NCI-H1105 (cell line): Measurements from ENCODE around the gene CAPN10.

ENCODE experiments used
- DNase-seq: peaks from one replicate; lab custom pipeline; 2025; lab: John Stamatoyannopoulos, UW

The CAPN10 gene

DNA sequence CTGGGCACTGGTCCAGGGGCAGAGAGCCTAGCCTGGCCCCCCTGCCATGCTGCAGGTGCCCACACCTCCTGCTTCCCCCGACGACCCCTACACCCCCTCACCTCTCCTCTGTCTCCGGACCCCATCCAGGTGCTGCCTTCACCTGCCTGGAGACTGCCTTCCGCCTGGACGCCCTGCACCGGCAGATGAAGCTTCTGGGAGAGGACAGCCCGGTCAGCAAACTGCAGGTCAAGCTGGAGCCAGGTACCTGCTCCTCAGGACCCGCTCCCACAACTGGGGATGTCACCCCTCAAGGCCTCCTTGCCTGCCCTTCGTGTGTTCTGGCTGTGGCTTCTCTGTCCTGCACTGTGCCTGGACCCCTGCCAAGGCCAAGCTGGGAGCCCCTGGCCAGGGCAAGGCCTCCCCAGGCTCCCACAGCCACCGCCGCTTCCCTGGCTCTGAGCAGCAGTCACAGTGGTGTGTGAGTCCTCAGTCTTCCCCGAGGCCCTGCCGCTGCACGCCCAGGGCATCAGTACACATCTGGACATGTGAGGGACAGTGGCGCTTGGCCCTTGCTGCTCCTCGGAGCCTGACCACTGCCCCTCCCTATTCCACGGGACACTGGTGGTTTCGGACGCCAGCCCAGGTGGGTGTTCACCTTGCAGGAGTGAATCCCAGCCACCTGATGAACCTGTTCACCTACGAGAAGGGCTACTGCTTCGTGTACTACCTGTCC is 12.0 kb upstream of the CAPN10 start:
- no peak for DNase-seq

DNA sequence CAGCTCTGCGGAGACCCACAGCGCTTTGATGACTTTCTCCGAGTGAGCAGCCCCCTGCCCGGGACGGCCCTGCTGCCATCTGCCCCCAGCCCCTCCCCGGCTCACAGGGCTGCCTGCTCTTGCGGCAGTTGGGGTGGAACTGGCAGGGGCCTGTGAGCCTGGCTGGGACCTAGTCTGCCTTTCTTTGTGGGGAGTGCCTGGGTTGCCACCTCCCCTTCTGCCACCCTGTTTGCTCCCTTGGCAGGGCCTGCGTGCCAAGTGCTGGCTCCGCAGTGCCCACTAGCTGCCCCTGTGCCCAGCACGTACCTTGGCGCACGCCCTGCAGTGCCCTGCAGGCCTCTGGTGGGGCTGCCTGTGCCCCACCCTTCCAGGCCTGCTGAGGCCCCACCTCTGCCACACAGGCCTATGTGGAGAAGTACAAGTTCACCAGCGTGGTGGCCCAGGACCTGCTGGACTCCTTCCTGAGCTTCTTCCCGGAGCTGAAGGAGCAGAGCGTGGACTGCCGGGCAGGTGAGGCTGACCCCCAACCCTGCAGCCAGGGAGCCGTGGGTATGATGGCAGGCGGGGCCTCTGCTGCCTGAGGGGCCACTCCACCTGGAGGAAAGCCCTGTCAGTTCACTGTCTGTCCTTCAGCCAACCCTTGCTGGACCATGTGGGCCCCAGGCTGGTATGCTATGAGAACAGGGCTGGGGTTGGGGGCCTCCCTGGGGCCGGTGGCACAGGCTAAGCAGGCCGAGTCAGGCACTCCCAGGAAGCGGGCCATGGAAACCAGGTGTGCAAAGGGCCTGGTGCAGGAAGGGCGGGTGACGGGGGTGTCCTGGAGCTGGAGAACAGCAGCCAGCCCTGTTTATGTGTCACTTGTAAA is 11.2 kb upstream of the CAPN10 start:
- DNase-seq, result no peak

DNA sequence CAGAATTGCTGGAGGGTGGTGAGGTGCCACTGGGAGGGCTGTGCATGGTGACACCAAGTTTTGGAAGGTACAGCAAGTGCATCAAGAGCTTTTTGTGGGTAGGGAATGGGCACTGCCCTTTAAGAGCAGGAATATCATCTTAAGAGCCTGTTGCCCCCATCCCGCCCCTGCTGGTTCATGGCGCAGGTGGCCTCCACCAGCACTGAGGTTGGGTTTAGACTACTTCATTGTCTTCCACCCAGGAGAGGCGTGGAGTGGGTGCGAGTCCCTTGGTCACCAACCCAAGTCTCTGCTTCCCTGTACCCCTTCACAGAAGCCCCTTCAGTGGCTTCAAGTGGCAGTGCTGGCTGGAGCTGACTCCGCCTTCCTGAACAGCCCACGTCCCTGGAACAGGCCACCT is 10.5 kb upstream of the CAPN10 start:
- DNase-seq, result no peak

DNA sequence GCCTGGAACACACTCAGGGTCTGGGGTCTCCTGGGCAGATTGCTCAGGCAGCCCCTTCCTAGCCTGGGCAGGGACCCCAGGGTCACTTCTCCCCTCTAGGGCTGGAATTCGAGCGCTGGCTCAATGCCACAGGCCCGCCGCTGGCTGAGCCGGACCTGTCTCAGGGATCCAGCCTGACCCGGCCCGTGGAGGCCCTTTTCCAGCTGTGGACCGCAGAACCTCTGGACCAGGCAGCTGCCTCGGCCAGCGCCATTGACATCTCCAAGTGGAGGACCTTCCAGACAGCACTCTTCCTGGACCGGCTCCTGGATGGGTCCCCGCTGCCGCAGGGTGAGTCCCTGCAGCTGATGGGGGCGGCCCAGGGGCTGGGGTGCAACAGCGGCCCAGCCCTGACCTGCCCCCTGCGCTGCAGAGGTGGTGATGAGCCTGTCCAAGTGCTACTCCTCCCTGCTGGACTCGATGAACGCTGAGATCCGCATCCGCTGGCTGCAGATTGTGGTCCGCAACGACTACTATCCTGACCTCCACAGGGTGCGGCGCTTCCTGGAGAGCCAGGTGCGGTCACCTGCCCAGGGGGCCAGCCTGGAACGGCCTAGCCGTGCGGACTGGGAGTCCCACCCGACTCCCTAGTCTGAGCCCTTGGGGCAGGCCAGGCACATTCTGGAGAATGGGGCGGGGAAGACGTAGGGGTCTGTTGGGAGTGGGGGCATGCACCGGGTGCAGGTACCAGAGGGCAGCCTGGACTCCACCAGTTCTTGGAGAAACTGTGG is 9.9 kb upstream of the CAPN10 start:
- no peak for DNase-seq

DNA sequence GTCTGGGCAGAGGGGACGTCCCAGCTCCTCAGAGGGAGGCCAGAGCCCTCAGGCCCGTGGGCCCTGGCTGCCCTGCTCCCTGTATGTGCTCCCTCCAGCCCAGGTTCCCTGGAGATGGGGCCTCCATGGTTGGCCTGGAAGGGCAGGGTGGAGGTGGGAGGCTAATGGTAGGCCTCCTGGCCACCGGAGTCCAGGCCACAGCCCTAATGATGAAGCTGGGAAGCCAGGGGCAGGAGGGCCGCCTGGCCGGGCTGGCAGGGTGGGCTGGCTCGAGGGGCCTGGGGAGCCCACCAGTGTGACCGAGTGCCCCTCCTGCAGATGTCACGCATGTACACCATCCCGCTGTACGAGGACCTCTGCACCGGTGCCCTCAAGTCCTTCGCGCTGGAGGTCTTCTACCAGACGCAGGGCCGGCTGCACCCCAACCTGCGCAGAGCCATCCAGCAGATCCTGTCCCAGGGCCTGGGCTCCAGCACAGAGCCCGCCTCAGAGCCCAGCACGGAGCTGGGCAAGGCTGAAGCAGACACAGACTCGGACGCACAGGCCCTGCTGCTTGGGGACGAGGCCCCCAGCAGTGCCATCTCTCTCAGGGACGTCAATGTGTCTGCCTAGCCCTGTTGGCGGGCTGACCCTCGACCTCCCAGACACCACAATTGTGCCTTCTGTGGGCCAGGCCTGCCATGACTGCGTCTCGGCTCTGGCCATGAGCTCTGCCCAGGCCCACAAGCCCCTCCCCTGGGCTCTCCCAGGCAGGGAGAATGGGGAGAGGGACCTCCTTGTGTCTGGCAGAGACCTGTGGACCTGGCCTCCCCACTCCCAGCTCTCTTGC is 9.0 kb upstream of the CAPN10 start:
- no peak for DNase-seq

DNA sequence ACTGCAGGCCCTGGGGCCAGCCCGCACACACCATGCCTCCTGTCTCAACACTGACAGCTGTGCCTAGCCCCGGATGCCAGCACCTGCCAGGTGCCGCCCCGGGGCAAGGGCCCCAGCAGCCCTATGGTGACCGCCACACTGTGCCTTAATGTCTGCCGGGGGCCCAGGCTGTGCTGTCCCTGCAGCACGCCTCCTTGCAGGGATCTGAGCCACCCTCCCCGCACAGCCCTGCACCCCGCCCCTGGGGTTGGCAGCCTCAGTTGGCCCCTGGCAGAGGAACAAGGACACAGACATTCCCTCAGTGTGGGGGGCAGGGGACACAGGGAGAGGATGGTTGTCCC is 8.5 kb upstream of the CAPN10 start:
- no peak for DNase-seq

DNA sequence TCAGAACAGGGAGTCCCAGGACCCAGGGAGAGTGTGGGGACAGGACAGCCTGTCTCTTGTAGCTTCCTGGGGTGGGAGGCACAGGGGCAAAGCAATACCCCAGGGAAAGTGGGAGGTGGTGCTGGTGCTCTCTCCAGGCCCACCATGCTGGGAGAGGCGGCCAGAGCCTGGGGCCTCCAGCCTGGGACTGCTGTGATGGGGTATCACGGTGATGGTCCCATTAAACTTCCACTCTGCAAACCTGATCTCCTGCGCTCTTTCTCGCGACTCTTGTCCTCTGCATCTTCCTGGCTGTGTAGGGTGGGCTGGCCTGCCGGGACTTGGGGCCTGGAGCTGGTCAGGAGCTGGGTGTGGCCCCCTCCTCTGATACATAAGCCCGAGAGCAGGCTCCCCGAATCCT is 8.0 kb upstream of the CAPN10 start:
- no peak for DNase-seq

DNA sequence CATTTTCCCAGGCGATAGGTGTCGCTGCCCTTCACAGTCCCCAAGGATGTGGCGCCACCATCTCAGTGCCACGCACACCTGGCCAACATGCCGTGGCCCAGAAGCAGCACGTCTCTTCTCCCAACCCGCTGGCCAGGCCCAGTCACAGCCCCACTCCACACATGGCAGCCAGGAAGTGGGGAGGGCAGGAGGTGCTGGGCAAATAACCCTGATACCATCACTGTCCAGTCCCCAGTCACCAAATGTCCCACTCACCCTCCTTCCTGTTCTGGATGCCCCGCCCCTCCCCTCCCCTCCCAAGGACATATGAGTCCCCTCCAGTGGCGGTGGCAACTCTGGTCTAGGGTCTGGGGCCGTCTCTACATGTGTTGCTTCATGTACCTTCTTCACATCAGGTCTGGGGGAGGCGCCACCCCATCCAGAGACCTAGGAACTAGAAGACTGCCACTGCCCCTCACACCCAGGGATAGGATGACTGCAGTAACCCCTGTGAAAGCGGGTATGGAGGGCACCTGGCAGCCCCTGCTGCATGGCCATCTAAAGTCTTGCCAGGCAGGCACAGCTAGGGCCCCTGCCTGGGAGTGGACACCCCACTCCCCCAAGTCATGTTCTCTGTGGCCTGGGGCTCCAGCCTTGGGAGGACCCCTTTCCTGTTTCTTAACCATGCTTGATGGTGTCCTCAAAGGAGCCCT is 7.3 kb upstream of the CAPN10 start:
- no peak for DNase-seq

DNA sequence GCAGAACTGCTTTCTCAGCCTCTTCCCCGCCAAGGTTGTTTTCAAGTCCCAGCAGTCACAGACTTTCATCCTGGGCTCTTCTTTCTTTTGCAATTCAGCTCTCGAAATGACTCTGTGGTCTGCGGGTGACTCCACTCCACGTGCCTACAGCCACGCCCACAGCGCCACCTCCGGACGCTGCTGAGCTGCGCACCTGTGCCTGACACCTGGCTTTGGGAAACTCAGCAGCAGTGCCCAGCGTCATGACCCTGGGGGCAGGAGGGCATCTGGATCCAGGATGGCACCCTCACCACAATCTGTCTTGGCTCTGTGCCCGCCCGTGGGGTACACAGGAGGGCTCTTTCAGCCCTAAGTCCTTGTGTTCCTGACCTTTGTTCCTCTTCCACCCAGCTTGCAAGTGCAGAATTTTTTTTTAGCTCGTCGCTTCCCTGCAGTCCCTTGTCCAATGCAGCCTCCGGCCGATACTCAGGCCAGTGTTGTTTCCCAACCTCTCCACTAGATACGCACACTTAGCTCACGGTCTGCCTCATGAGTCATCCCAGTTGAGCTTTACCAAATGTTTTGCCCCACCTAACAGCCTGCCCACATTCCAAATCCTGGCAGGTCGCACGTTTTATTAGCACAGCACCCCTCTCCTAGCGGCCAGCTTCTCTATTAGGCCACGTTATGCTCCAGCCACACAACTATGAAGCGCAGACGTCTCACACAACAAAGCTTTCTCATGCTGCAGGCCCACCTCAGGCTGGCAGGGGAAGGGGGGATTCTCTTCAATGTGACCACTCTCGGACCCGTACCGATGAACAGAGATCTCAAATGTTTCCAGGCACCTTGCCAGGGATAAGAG is 6.5 kb upstream of the CAPN10 start:
- DNase-seq, result no peak

DNA sequence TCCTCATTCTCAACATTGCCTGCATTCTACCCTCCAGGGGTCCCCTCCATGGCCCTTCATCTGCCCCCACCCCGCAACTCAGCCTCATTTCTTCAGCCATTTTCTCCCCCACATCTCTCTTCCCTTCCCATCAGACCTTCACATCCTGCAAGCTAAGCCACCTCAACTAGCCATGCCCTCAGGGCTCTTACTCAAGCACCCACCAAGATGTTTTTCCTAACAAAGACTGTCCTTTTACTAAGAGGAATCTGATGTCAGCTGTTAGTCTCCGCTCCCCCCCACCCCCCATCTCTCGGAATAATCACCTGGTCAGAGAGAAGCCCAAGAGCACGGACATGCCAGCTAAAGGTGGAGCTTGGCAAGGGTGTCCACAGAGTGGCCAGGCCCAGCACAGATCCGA is 4.7 kb upstream of the CAPN10 start:
- DNase-seq, result no peak

DNA sequence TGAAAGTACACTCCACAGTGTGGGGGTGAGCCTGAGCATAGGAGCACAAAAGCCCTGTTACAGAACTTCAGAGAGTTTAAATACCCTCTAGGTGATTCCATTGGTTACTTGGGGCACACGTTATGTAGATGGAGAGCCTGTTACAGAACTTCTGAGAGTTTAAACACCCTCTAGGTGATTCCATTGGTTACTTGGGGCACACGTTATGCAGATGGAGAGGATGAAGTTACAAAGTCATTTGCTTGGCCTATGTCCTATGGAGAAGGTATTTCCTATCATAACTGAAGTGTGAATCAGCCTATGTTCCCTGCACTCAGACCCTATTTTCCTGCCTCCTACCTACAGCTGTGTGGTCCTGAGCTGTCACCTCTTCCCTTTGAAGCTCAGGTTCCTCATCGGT is 3.8 kb upstream of the CAPN10 start:
- DNase-seq, result no peak

DNA sequence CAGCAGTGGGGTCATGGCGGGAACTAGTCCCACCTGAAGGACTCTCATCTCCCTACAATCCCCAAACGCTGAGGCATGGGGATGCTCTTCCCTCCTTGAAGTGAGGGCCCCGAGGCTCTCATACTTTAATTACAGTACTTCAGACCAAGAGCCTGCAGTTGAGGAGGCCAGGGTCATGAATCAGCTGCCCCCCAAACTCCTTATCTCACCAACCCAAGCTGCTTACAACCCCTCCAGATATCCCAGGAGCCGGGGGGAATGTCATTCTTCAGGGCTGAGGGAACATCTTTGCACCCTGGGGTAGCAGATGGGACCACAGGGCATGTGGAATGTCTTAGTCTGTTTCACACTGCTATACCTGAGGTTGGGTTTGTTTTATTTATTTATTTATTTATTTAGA is 2.8 kb upstream of the CAPN10 start:
- DNase-seq, result no peak

DNA sequence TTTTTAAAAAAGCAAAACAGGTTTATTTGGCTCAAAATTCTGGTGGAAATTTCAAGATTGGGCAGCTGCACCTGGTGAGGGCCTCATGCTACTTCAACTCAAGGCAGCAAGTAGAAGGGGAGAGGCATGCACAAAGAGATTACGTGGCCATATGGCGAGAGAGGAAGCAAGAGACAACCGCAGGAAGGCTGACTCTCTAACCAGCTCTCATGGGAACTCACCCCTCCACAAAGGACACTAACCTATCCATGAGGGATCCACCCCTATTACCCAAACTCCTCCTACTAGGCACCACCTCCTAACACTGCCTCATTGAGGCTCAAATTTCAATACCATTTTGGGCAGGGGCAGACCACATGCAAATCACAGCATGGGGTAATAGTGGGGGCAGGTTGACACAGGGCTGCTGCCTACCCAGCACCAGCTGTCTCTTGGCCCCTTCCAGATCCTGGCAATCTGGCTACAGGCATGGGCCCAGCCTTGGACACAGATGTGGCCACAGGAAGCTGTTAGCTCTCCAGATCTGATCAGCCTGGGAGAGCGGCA is 2.0 kb upstream of the CAPN10 start:
- DNase-seq, result no peak

DNA sequence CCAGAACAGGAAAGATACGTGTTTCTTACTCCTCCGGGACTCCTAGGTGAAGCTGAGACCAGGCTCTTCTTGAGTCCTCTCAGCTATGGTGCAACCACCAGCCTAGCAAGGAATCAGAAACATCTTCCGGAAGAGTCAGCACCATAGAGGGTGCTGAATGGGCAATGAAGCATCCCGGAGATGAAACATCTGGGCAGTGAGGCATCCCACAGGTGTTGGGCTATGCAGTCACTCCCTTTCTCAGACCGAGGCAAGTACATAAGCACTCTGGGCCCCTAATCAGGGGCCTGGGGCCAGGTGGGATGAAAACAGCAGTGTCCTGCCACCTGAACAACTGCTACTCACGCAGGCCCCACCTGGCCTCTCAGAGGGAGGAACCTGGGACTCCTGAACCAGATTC is 1.4 kb upstream of the CAPN10 start:
- no peak for DNase-seq

DNA sequence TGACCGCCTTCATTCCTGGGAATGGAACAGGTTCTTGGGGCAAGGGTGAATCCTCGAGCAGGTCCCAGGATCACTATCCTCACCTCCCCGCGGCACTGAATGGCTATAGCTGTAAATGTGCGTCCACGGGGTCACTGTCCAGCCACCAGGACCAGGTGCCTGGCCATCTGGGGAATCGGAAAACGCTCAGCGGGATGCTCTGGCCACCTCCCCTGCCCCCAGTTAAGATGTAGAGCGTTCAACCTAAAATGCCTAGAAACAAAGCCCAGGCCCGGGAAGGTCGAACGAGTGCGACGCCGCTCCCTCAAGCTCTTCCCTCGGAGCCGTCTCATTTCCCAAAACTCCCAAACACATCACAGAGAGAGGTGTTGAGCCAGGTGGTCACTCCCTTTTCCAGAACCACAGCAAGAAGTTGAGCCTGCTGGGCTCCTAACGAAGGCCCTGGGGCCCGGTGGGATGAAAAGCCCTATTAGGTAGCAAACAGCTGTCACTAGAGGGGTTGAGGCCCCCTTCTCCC is 795 bp upstream of the CAPN10 start:
- no peak for DNase-seq

DNA sequence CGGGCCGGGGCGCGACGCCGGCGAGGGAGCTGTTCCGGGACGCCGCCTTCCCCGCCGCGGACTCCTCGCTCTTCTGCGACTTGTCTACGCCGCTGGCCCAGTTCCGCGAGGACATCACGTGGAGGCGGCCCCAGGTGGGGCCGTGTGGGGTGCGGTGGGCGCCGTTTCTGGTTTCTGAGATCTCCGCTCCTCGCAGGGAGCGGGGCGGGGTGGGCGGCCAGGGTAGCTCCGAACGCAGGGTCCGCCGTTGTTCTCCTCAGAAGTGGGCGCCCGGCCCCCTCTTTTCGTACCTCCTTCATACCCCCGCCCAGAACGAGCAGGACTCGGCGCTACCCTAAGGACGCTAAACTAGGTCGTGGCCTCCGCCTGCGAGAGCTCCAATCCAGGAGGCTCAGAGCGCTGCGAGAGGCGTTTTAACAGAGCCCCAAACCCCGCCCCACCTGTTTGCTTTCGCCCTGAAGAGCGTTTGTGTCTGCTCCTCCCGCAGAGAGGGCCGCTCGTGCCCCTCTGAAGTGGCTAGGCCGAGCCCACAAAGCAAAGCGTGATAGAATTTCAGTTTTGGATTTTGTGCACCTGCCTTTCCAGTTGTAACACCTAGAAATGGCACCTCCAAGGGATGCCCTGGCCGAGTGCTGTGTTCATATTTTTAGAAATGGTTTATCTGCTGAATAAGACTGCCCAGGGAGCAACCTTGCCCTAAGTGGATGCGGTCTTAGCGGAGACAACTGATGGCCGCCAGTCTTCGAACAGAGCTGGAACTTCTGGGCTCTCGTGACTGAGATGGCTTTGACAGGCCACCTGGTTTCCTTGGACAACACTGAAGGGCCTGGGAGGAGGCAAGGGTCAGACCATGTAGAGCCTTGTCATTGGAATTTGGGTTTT is 626 bp downstream of the CAPN10 start:
- peak; percentile 58 for DNase-seq

DNA sequence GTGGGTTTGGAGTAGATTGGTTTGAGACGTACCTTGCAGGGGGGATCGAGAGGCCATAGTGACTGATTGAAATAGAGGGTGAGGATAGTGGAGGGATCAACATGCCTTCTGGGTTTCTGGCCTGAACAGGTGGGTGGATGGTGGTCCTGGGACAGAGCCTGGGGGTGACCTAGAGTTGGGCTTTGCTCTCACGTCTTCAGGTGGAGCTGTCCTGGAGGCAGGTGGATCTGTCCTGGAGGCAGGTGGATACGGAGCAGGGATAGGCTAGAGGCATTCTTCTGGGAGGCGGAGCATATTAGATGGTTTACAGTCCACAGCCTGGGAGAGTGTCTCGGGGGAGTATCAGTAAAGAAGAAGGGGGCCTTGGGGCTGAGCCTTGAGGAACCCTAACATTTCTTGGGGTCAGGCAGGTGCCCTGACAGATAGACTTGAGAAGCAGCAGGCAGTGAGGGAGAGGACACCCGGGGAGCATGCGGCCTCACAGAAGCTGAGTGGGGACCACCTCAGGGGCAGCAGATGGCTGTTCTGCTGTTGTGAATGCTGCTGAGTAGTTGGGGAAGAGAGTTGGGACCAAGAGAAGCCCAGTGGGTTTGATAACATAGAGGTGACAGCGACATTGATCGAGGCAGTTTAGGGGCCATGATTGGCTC is 1.6 kb downstream of the CAPN10 start:
- no peak for DNase-seq

DNA sequence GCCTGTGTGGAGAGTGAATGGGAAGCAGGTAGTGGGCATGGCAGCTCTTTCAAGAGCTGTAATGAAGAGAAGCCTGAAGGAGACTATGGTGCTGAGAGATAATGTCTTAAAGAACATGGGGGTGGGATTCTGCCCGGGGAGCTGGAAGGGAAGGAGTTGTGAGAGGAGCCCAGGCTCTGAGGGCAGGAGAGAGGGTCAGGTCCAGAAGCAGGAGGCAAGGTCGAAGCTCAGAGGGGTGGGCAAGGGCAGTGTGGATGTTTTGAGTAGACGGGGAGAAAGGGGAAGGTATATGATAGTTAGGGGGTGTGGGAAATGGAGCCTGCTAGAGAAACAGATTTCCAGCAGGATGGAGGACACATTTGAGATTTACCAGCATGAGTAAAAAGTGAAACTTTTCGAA is 2.1 kb downstream of the CAPN10 start:
- DNase-seq, result no peak
